Glomerular endothelial cell (primary cell): ENCODE measurements around the gene MOCS1. TPM values are rescaled to one million over a fixed set of nuclear protein-coding genes. Genes with fewer than 3 reads are reported as not detected.

Experiments
- DNase-seq: peaks from one replicate; pipeline ENCODE4 v3.0.0-alpha.2; 2011; ENCODE audit warnings: low read depth, low spot score; ENCODE audit errors: extremely low read depth
- total RNA-seq: library from RNA; depleted of rRNA; stranded (reverse); fragments of >200 nt; gene quantifications from 2 replicates; pipeline ENCODE4 v1.2.3, GENCODE V29; 2015

Gene MOCS1
- total RNA-seq, 1 donor from 2014 or later, result 12.1 TPM

DNA sequence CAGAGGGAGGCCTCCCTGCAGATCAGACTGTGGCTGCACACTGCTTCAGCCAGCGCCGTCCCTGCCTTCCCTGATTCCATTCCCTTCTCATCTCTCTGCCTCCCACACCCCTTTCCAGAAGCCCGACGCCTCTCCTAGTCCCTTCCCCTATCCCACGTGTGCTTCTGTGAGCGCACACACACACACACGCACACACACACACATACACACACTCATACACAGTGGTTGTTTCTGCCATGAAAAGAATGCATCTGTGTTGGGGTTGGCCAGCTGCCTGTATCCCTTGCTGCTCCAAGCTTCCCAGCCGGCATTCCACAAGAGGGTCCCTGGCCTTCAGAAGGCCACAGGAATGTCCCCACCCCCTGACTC lies 51.7 kb downstream of the MOCS1 start:
- no peak for DNase-seq

DNA sequence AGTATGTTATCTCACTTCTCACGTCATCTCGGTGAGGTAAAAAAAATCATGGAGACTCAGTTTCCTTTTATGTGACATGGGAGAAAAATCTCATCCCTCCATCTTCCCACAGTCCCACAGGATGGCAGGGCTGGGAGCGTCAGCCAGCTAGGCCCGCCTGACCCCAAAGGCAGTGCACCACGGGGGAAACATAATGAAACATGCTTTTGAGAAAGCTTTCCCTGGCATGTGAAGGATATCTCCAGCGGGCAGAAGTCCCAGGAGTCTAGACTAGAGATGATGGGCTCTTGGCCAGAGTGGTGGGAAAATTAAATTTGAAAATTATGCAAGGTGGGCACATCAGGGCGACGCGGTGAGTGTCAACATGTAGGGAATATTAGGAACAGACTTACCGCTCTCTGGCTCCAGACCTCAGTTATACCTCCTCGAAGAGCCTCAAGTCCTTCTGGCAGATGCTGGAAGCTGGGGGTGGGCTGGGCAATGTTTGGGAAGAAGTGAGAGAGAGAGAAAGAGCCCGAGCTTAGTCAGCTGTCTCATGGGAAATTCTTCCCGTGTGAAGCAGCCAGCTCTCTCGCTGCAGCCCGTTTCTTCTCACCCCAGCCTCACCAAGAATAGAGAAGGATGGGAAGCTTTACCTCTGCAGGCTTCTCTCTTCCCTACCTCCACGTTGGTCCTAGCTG lies 52.3 kb downstream of the MOCS1 start:
- no peak for DNase-seq

DNA sequence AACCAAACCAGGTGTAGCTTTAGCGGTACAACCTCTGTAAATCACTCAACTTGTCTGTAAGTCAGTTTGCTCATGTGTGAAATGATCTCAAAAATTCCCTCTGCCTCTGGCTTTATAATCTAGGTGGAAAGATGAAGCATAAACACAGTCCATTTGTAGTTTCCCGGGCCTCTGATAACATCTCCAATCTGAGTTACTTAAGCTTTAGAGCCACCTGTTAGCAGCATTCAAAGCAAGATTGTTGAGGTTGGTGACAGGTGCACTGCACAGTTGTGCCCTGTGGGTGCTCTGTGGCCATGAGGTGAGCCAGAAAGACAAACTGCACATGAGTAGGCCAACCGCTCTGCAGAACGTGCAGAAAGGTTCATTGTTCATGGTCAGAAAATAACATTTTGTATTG lies 53.7 kb downstream of the MOCS1 start:
- no peak for DNase-seq

DNA sequence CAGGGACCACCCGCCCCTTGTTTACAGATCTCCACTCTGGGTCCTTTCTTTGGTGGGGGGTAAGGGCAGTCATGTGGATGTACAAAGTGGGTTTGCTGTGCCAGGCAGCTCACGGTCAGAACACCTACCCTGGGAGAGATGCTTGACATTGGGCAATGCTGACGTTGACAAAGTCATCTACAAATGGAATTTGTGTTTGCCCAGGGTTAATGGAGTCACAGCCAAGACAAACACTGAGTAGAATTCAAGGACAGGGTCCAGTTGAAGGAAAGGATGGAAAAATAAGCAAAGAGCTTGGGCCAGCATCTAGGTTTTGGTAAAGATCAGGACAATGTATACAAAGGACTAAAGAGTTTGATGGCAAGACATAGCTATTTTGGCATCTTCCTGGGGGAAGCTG lies 54.7 kb downstream of the MOCS1 start:
- no peak for DNase-seq

DNA sequence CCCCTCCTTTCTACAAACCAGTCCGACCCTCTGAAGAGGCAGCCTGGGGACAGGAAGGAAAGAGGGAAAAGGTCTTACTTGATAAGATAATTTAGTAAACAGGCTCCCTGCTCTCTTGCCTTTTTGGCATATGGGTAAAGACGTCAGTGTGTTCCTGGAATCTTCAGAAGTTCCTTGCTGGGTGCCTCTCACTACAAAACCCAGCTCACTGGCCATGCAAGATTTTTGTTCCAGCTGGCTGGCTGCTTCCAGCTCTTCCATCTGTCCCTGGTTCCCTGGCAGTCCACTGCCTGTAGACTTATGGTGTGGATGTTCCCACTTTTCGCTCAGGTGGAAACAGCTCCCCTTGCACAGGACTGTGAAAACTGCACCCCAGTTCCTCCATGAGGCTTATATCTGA lies 57.4 kb downstream of the MOCS1 start:
- no peak for DNase-seq

DNA sequence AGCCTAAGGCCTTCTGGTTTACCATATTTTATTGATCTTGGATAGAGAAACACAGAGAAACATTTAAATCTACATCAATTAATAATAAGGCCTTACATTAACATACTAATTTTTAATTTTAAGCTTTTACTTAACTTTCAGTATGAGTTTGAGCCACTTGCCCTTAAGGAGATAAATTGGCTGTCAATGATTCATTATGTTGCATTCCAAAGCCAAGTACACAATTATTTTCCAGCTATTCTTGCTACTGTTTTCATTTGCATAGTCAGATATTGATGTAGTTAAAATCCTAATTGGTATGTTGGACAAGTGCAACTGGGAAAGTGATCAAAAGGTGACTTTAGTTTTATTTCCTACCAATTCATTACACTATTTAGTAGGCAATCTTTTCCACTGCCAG lies 58.2 kb downstream of the MOCS1 start:
- no peak for DNase-seq

DNA sequence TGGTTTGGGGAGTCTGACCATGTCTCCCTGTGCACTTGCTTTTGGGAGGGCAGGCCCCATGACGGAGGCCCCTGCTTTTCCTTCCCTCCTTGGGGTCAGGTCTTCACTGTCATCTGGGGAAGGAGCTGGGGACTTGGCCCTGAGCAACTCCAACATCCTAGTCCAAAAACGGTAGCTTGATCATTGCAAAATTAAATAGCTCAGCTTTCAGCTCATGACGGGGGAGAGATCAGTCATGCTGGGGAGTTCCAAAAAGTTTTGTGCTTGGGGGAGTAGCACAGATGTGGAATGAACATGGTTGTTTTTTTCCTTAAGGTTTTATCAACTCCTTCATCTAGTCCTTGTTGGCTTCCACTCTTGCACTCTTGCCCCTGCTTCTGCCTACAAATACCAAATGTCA lies 60.8 kb downstream of the MOCS1 start:
- no peak for DNase-seq

DNA sequence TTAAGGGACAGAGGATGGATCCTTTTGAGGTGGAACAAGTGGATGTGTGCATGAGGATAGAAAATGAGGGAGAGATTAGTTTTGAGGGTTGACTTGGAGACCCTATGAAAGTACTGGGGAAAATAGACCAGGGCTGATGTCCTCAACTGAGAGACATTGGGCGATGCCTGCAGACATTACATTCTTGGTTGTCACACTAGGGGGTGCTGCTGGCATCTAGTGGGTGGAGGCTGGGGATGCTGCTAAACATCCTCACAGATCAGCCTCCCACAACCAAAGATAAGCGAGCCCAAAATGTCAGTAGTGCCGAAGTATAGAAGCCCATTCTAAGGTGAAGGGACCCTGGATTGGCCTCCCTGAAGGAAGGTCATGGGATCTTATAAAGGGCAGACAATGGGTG lies 63.3 kb downstream of the MOCS1 start:
- DNase-seq, result no peak

DNA sequence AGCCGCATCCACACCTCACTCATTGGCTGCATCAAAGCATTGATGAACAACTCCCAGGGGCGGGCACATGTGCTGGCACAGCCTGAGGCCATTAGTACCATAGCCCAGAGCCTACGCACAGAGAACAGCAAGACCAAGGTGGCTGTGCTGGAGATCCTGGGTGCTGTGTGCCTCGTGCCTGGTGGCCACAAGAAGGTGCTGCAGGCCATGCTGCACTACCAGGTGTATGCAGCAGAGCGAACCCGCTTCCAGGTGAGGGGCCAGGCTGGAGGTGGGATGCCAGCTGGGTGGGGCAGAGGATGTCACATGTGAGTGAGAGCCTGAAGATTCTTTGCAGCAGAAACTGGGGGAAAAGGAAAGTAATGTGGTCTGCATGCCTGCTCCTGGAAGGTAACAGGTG lies 66.7 kb downstream of the MOCS1 start:
- DNase-seq, result no peak

DNA sequence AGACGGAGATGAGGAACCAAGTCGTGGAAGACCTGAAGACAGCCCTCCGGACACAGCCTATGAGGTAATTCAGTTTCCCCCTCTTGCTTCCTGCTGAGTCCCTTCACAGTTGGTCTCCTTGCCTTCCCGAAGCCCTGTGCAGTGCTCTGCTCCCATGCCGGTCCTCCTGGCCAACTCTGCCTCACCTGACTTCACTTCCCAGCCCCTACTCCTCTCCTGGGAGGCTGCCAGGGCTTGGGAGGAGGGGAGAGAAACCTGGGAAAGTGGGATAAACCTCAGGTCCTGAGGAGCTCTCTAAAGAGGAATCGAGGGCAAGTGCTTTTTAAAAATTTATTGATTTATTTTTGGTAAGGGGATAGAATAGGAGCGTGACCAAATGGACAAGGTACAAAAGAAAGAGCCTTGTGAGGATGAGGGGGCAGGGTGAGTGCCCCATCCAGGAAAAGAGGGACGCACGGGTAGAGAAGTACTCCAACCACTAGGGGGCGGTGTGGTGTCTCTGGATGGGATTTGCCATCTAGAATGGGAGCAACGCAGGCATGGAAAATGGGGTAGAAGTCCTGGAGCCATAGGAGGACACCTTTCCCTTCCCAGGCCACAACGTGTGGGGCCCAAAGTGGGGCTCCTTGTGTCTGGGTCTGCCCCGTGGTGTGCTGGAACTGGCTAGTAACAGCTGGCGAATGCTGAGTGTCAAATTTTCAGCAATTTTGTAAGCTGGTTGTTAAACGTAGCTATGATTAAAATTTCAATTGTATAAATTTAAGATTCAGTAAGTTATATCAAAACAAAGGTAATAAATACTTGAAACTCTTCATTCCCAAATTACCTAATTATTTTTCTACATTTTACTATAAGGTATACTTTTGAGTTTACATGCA lies 69.0 kb downstream of the MOCS1 start:
- no peak for DNase-seq

DNA sequence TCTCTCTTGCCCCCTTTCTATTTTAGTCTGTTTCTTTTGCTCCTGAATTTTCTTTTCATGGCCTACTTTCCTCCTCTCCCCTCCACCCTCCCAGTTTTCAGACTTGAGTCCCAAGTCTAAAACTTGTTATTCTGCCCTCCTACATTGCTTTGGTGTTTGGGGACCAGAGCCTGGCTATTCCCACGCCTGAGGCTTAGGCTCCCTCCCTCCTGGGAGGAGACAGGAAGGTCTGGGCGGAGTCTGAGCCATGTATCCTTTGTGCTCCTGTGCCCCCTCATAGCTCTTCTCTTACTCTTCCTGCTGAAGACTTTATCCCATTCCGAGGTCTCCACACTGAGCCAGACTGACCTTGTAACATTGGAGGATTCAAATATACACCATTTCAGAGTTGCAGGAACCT lies 72.6 kb downstream of the MOCS1 start:
- DNase-seq, result no peak

DNA sequence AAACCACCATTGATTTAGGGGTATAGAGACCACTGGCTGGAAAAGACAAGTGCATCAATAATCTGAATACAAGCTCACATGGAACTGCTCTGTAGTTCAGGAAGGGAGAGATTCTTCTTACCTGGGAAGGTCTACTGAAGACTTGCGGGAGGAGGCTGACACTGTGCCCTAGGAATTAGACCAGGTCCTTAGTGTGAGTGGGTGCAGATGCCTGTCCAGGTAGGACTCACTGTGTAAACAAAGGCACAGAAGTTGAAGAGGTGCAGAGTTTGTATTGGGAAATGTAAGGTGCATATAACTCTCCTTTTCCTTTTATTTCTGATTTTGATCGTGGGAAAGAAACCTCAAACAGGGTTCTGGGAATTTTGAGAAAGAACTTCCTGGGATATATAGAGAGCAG lies 75.2 kb downstream of the MOCS1 start:
- DNase-seq, result no peak

DNA sequence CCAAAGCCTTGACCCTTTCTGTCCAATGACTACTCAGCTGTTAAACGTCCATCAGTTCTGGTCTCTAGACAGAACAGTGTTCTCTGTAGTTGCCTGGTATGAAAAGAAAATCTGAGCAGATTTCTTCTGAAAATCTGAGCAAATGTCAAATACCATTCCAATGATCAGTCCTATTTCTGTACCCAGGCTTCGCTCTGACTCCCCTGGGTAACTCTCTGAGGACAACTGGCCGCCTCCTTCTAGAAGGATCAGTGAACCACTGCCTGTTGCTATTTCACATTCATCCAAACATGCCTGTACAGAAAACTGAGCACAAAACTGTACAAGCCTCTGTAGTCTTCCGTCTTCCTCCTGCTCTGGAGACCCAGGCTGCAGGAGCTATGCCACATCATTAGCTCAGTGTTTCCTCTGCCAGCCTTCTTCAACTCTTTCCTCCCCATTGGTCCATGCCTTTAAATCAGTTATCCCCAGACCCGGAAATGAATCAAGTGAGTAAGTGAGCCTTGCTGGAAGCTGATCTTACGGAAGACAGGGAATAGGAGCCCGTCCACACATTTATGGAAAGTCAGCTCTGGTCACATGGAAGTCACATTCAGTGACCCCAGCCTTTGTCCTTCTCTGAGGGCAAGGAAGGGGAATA lies 78.8 kb downstream of the MOCS1 start:
- no peak for DNase-seq

Other genes starting within 250 kb of the MOCS1 start
- 0.06 TPM in 1 of 2 replicates, not detected in the other for gene KIF6, start 209.1 kb downstream of the MOCS1 start, total RNA-seq
- 0.53 and 1.2 TPM in 2 replicates for gene DAAM2, start 142.1 kb downstream of the MOCS1 start, total RNA-seq